Urothelium cell line (cell line): ENCODE results near the gene RELN.
"Not testable (repeated sequence)": the region's sequence is repeated elsewhere in the genome, so short reads cannot be mapped to it uniquely, and the experiment has no call there.

ENCODE experiments used
- DNase-seq: peaks from one replicate; pipeline ENCODE4 v3.0.0; 2011; ENCODE audit warnings: low spot score, mixed read lengths
- FAIRE-seq: peaks from 2 replicates; lab custom pipeline; 2011; peaks lifted over from hg19 to GRCh38; lab: Jason Lieb, UNC

The RELN gene

GRCh38 chr7:103857435-103857834, 132.0 kb downstream of the RELN start:
- DNase-seq (no peak), FAIRE-seq (peak; percentile 53)

DNA sequence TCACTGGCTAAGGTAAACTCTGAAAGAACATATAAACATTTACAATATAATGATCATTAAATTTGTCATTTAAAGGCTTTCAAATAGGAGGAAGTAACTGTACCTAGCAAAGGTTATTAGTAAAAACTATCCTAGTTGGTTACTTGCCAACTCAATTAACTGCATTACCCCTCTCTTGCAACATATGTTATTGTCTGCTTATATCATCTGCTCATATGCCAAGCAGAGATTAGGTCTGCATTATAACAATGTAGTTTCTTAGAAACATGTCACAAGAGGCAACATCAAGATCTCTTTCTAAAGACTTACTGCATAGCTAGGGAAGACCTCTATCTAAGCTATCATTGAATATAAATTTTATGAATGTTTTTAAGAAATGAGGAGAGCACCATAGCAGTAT, 132.5 kb downstream of the RELN start:
- DNase-seq, result no peak
- FAIRE-seq, result no peak

- FAIRE-seq (no peak), DNase-seq (no peak)
Measured at GRCh38 chr7:103855671-103856070, 133.8 kb downstream of the RELN start.

DNA sequence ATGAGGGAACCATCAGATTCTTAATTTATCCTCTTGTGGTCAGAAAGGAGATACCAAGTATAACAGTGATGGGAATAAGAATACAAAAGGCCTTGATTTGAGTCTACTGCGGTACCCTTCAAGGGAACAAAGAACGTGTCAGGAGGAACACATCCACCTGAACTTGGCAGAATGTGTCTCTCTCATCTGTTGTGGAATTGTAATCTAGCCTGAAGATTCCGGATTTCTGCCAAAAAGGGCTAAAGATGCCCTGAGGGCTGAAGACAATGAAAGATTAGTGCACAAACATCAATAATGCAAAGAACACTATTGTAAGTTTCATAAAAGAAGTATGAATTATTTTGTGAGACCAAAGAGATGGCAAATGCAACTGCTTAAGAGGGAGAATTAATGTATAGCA, 134.8 kb downstream of the RELN start:
- DNase-seq (no peak), FAIRE-seq (no peak)

GRCh38 chr7:103851357-103851756, 138.1 kb downstream of the RELN start:
- FAIRE-seq (peak; percentile 9), DNase-seq (peak; percentile 42)

DNA sequence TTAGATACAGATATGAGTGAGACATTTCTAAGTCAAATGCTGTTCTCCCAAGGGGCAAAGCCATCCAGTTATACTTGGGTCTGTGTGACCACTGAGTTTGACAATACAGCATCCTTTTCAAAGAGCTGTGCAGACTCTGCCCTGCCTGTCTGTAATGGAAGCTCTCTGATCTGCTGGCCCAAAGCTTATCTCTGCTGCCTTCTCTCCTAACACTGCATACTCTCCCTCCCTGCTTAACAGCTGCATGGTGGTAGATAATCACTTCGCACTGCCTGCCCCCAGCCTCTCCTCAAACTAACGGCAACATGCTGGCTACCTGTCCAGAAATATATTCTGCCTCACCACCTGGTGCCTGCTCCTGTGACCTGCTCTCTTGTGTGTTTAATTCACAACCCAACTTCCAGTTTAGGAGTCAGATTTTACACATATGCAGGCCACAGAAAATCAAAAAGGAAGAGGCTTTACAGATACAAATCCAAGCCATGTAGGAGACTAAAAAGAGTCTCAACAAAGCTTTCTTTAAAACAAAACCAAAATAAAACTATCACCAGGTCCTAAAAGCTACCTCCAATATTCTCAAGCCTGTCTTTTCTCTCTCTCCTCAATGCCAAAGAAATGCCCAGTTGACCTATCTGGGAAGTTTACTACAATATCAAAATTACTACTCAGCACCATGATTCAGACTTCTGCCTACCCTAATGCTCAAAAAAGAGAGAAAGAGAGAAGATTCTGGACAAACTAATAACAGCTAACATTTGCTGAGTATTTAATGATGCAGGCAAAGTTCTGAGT, 145.6 kb downstream of the RELN start:
- no peak for FAIRE-seq
- no peak for DNase-seq

- no peak for FAIRE-seq
- DNase-seq, result no peak
Measured at GRCh38 chr7:103833401-103833800, 156.1 kb downstream of the RELN start.

- FAIRE-seq, result no peak
- DNase-seq, result no peak
Measured at GRCh38 chr7:103832438-103832837, 157.0 kb downstream of the RELN start.

DNA sequence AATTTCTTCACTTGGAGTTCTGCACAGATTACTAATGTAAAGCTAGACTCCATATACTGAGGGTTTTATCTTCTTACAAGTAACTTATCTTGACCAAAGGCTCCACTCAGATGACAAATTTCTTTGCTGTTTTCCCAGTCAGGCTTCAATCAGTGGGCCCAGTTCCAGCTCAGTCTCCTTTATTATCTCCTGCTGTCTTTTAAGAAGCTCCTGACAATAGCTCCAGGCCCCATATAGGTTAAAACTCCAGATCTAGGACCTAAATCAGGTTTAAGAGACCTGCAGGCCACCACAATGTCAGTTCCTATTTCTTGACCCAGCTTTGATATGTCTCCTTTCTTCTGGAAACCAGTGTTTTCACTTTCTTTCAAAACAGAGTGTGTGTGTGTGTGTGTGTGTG, 165.2 kb downstream of the RELN start:
- FAIRE-seq (no peak), DNase-seq (no peak)

DNA sequence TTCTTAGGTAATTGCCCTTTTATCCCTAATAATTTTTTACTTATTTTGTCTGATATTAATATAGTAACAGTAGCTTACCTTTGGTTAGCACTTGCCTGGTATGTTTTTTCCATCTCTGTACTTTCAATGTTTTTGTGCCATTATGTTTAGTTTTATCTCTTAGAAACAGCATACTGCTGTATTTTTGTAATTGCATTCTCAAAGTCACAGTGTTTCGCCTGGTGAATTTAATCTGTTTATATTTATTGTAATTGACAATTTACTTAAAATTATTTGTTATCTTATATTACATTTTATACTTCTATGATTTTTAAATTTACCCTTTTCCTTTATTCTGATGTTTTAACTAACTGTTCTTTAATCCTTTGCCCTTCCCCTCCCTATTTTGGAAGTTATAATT, 166.4 kb downstream of the RELN start:
- FAIRE-seq (no peak), DNase-seq (no peak)

- DNase-seq, result no peak
- no peak for FAIRE-seq
Measured at GRCh38 chr7:103821092-103821491, 168.4 kb downstream of the RELN start.

- FAIRE-seq, DNase-seq: not testable (repeated sequence)
Measured at GRCh38 chr7:103815972-103816371, 173.5 kb downstream of the RELN start.

DNA sequence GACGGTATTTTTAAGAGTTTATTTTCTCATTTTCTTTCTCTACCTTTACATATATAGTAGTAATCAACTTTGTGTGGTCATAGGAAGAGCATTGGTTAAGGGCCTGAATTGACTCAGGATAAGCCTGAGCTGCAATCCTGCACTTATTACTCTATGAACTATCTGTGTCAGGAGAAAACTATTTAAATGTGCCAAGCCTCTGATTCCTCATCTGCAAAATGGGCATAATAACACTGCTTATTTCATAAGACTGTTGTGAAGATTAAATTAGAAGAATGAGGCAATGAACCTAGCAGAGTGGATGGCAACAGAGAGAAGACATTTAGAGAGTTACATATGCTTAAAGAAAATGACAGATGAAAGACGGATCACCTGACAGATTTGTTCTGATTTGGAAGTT, 175.5 kb downstream of the RELN start:
- no peak for FAIRE-seq

DNA sequence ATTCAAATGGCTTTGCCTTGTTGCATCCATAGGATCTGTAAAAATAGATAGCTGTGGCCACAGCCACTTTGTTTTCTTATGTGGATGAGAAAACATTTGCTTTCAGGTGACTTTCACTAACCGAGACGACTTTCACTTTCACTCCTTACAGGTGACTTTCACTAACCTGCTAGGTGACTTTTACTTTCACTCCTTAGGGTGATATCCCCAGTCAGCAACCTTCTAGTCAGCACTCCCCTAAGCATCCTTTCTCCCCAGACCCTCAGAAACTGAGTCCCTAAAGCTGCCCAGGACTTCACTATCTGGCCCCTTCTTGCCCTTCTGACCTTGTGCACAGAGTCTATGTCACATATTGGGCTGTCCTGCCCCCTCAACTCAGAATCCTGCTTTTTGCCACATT, 177.5 kb downstream of the RELN start:
- FAIRE-seq (no peak), DNase-seq (no peak)

More for the DNA sequence above, 175.5 kb downstream of the RELN start:
- DNase-seq, result no peak

- DNase-seq (no peak), FAIRE-seq (no peak)
Measured at GRCh38 chr7:103811290-103811689, 178.2 kb downstream of the RELN start.

DNA sequence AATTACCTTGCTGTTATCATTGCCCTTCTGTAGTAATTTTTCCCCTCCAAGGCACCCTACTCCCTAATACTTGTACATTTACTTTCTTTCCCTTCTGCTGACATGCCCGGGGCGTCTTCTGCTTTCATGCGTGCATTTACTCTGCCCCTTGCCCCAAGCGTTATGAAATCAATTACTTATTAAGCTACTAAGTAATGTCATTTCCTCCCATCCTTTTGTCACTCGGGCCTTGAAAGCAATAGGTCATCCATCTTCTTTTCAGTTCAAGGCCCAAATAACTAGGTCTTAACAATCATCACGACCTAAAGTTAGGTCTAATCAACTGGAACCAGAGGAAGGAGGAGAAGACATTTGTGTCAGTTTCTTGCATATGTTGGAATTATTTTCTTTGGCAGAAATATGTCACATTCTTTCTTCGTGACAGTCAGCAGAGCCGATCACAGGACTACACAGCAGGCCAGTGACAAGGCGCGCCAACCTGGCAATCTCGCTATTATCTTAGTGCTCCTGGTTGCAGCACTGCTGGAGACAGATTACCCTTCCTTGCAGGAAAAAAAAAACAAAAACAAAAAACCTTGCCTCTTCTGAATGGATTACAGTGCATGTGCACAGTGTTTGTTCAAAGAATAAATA, 179.2 kb downstream of the RELN start:
- FAIRE-seq (no peak), DNase-seq (no peak)

GRCh38 chr7:103809229-103809994, 180.0 kb downstream of the RELN start:
- DNase-seq, result no peak
- FAIRE-seq, result no peak

GRCh38 chr7:103805346-103805745, 184.1 kb downstream of the RELN start:
- FAIRE-seq, result no peak
- DNase-seq, result no peak

DNA sequence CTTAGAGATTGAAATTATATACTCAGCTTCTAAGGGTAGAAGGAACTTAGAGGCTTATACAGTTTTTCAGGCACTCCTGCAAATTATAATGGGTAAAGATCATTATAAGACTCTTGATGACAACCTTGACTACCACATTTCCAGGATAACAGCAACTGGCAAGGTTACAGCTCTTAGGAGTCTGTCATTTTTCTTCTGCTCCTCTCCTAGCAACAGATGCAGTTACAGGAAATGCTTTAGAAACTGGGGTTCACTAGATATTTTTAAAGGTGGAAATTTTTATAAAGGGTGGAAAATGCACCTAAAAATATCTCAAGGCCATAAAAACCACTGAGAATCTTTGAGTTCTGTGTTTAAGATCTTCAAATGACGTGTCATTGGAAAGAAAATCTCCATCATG, 185.8 kb downstream of the RELN start:
- DNase-seq (no peak), FAIRE-seq (no peak)

DNA sequence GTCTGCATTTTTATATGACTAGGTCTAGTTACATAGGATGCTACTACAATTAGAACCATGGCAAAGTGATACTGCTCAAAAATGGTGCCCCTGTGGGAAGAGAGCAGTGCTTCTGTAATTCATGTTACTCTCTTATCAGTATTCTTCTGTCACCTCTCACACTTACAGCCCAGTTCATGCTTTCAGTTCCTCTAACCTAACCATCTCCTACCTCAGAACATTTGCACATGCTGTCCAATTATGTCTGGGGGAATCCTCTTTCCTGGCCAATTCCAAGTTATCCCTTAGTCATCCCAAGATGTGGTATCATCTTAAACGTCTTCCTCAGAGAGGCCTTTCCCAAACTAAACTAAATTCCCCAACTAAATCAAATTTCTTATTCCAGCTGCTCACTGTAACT, 190.2 kb downstream of the RELN start:
- no peak for DNase-seq
- FAIRE-seq, result no peak

GRCh38 chr7:103797647-103798307, 191.7 kb downstream of the RELN start:
- DNase-seq, result no peak
- no peak for FAIRE-seq
